Left ventricle myocardium inferior (tissue), 1 donor: Measurements from ENCODE around the gene ZNF224. TPM values are rescaled to one million over a fixed set of nuclear protein-coding genes. Genes with fewer than 3 reads are reported as not detected.

ENCODE experiments used
- DNase-seq: peaks from one replicate; pipeline ENCODE4 v3.0.0-alpha.2; 2020
- H3K27ac ChIP-seq: fragments of 200-600 bp; replicated peaks from 2 replicates; pipeline ENCODE4 v1.8.0; 2021
- H3K27me3 ChIP-seq: fragments of 200-600 bp; 2 replicates; pipeline ENCODE4 v1.8.0; 2021; ENCODE audit warnings: low read depth
- H3K36me3 ChIP-seq: fragments of 200-600 bp; 2 replicates; pipeline ENCODE4 v1.8.0; 2021
- H3K4me1 ChIP-seq: fragments of 200-600 bp; 2 replicates; pipeline ENCODE4 v1.8.0; 2021
- H3K4me3 ChIP-seq: fragments of 200-600 bp; 2 replicates; pipeline ENCODE4 v1.8.0; 2021; ENCODE audit warnings: mild to moderate bottlenecking, moderate library complexity
- H3K9me3 ChIP-seq: fragments of 200-600 bp; replicated peaks from 2 replicates; pipeline ENCODE4 v1.8.0; 2021
- intact Hi-C: fragments of 100-400 bp; cut with micrococcal nuclease; formaldehyde crosslinking; loops from one replicate; pipeline ENCODE4 v1.11.0; 2022
- total RNA-seq: library from RNA; stranded (reverse); fragmentation: NEBNext Ultra II Directional; extraction: Animal tissue kit (Norgen Biotek cat#: 25700); gene quantifications from one replicate; pipeline ENCODE4 v1.2.1, GENCODE V29; 2021
- TF ChIP-seq, protein P1 (sequence below): fragments of 200-600 bp; IDR thresholded peaks from 2 replicates; pipeline ENCODE4 v1.8.0; 2021; ENCODE audit warnings: antibody characterized with exemption, mild to moderate bottlenecking, borderline replicate concordance
- donor health status: DM: no; HTN: yes; CAD: no; lungs with severe emphysema.

The ZNF224 gene
- total RNA-seq, 1 donor from 2014 or later = 13.6 TPM

DNA sequence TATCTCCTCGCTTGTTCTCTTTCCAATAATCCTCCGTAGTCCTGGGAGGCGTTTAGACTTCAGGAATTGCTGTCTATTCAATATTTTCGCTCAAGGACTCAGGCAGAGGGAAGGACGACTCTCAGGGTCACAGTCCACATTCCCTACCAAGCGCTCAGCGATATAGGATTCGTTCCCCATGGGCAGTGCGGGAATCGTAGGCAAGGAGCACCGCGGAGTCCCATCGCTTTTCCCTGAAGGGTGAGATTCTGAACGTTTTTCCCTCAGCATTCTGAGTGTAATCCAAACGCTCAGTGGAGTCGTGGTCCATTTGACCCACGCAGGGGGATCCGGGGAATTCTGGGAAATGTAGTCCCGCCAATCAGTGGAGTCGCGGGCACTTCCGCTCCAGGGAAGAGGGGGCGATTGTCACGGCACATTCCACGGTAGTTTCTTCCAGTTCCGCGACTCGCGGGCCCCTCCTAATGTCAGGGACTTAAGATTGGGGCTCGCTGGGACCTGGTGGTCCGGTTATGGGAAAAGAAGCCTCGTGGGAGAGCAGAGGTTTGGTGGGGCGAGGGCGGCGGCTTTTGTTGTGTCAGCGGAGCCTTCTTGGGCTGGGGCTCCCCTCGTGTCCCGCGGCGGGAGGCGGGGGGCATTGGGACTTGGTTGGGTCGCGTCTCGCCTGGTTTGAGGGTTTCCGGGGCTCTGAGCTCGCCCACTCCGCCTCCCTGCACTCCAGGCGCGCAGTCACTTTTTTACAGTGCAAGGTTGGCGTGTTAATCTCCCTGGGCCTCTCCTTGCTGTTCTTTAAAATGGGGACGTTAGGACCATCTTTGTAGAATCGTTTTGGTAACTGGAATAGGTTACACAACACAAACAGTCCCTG is 47.3 kb downstream of the ZNF224 start, which contains the start of gene ZNF234:
Gene ZNF234, plus strand, starts transcription at position 364 of the 868 bp plus-strand sequence. CDS start 3,079 bp downstream, outside the sequence.
- TF ChIP-seq, protein P1, sequence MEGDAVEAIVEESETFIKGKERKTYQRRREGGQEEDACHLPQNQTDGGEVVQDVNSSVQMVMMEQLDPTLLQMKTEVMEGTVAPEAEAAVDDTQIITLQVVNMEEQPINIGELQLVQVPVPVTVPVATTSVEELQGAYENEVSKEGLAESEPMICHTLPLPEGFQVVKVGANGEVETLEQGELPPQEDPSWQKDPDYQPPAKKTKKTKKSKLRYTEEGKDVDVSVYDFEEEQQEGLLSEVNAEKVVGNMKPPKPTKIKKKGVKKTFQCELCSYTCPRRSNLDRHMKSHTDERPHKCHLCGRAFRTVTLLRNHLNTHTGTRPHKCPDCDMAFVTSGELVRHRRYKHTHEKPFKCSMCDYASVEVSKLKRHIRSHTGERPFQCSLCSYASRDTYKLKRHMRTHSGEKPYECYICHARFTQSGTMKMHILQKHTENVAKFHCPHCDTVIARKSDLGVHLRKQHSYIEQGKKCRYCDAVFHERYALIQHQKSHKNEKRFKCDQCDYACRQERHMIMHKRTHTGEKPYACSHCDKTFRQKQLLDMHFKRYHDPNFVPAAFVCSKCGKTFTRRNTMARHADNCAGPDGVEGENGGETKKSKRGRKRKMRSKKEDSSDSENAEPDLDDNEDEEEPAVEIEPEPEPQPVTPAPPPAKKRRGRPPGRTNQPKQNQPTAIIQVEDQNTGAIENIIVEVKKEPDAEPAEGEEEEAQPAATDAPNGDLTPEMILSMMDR = no peak
- Histone ChIP-seq H3K4me1 (peaks cover 27% of the 10 kb centered on the region), H3K4me3 (peak within 1 kb of the TSS; percentile 92), H3K27ac (peak within 1 kb of the TSS; percentile 89), H3K9me3 (no peaks in the 10 kb centered on the region), H3K27me3 (no peaks in the 10 kb centered on the region), H3K36me3 (peaks cover 25% of the 10 kb centered on the region)
- DNase-seq = peak; percentile 84
- intact Hi-C loops = no loop called here

DNA sequence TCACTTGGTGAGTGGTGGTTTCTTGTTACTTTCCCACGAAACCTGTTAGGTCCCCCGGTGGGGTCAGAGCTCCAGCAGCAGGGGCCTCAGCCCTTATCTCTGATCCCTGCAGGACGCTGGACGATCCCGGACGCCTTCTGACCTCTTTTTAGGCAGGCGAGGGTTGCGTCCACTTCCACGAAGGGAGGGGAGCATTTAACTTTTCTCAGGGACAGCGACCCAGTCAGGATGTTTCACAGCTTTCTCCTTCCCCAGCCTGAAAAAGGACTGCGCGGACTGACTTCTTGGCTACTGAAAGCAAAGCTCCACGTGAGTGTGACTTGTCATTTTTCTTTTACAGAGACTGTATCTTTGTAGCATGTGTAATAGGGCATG is 47.9 kb downstream of the ZNF224 start:
- peak overlapping the region; percentile 92 for H3K4me3 ChIP-seq
- intact Hi-C loops = no loop called here
- TF ChIP-seq, protein P1 = no peak
- H3K36me3 ChIP-seq = peaks cover 29% of the 10 kb centered on the region
- H3K27me3 ChIP-seq = no peaks in the 10 kb centered on the region
- no peak for DNase-seq
- H3K4me1 ChIP-seq = peaks cover 27% of the 10 kb centered on the region
- peak overlapping the region; percentile 89 for H3K27ac ChIP-seq
- H3K9me3 ChIP-seq = no peaks in the 10 kb centered on the region

DNA sequence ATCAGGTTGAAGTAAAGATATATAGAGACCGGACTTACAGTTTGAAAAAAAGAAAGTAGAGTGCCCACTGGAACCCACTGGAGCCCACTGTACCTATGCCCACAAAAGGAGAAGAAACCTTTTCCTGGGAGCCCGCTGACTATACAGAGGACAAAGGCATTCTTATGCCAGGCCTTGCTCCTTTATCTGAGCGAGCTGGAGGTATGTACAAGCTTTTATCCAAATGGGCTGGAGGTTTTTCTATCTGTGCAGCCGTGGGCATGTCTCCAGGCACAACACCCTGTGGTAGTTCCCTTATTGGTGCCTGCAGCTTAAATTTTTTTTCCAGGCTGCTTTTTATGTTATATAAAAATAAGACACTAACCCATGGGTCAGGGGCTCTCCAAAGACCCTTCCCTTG is 55.6 kb downstream of the ZNF224 start:
- H3K27ac ChIP-seq = peak overlapping the region; percentile 65
- H3K4me1 ChIP-seq = peaks cover 29% of the 10 kb centered on the region
- DNase-seq = no peak
- peaks cover 99% of the 10 kb centered on the region for H3K36me3 ChIP-seq
- intact Hi-C loops = no loop called here
- TF ChIP-seq, protein P1 = no peak
- H3K27me3 ChIP-seq = no peaks in the 10 kb centered on the region
- H3K4me3 ChIP-seq = peak overlapping the region; percentile 12
- H3K9me3 ChIP-seq = peaks cover 47% of the 10 kb centered on the region

DNA sequence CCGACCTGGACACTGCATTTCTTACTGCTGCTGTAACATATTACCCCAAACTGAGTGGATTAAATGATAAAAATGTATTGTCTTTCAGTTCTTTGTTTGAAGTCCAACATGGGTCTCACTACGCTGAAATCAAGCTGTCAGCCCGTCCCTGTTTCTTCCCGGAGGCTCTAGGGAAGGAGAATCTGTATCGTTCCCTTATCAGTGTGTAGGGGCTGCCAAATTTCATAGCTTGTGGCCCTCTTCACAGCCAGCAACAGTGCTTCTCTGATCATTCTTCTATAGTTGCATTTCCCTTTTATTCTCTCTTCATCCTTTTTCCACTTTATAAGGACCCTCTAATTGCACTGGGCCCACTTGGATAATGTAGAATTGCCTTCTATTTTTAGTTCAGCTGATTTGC is 57.3 kb downstream of the ZNF224 start:
- TF ChIP-seq, protein P1 = no peak
- intact Hi-C loops = no loop called here
- no peak for DNase-seq
- Histone ChIP-seq H3K4me1 (peaks cover 29% of the 10 kb centered on the region), H3K36me3 (peaks cover 99% of the 10 kb centered on the region), H3K9me3 (peaks cover 64% of the 10 kb centered on the region), H3K4me3 (peak overlapping the region; percentile 10), H3K27ac (peak overlapping the region; percentile 65), H3K27me3 (no peaks in the 10 kb centered on the region)

DNA sequence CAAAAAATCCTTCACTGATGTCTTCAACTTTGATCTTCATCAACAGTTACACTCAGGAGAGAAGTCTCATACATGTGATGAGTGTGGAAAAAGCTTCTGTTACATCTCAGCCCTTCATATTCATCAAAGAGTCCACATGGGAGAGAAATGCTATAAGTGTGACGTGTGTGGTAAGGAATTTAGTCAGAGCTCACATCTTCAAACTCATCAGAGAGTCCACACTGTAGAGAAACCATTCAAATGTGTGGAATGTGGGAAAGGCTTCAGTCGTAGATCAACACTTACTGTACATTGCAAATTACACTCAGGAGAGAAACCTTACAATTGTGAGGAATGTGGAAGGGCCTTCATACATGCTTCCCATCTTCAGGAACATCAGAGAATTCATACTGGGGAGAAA is 62.3 kb downstream of the ZNF224 start:
- Histone ChIP-seq H3K9me3 (peaks cover 100% of the 10 kb centered on the region), H3K27me3 (no peaks in the 10 kb centered on the region), H3K27ac (no peak overlapping the region), H3K36me3 (peaks cover 74% of the 10 kb centered on the region), H3K4me1 (peaks cover 12% of the 10 kb centered on the region), H3K4me3 (no peak overlapping the region)
- TF ChIP-seq, protein P1 = no peak
- no peak for DNase-seq
- intact Hi-C loops = no loop called here

Other genes with a start within 250 kb of the ZNF224 start
- 9.2 TPM for gene ZNF404, start 210.4 kb upstream of the ZNF224 start, total RNA-seq
- gene ZNF45, start 159.1 kb upstream of the ZNF224 start, total RNA-seq = 6.4 TPM
- 3.7 TPM for gene ZNF221, start 143.1 kb upstream of the ZNF224 start, total RNA-seq
- gene ZNF155, start 110.2 kb upstream of the ZNF224 start, total RNA-seq = 7.3 TPM
- gene ZNF230, start 91.4 kb upstream of the ZNF224 start, total RNA-seq = 3.5 TPM
- 4.6 TPM for gene ZNF222, start 69.0 kb upstream of the ZNF224 start, total RNA-seq
- gene ZNF223, start 42.3 kb upstream of the ZNF224 start, total RNA-seq = 2.9 TPM
- 1.9 TPM for gene ZNF284, start 22.2 kb upstream of the ZNF224 start, total RNA-seq
- 2.6 TPM for gene ZNF225, start 19.0 kb downstream of the ZNF224 start, total RNA-seq
- gene ZNF234, start 47.2 kb downstream of the ZNF224 start, total RNA-seq = 8.7 TPM
- 17.8 TPM for gene ZNF226, start 70.7 kb downstream of the ZNF224 start, total RNA-seq
- gene ZNF227, start 118.2 kb downstream of the ZNF224 start, total RNA-seq = 10.4 TPM
- gene ZNF233, start 165.5 kb downstream of the ZNF224 start, total RNA-seq = 6.8 TPM
- 4.8 TPM for gene ZNF235, start 210.7 kb downstream of the ZNF224 start, total RNA-seq